Astrocyte (in vitro differentiated cells and primary cell): ENCODE measurements around the gene MYO15A. TPM values are rescaled to one million over a fixed set of nuclear protein-coding genes. Genes with fewer than 3 reads are reported as not detected.

Source experiments
- DNase-seq: peaks from one replicate; pipeline ENCODE4 v3.0.0-alpha.2; 2010; ENCODE audit warnings: low read depth
- FAIRE-seq: peaks from 2 replicates; lab custom pipeline; 2011; peaks lifted over from hg19 to GRCh38; lab: Jason Lieb, UNC
- H2AFZ ChIP-seq: 2 replicates; pipeline ENCODE4 v1.6.0; 2012; ENCODE audit warnings: low read depth, low read length, inconsistent platforms
- H3K27ac ChIP-seq: 2 replicates; pipeline ENCODE4 v1.5.1; 2011; ENCODE audit warnings: low read depth, low read length, inconsistent platforms
- H3K27me3 ChIP-seq: 2 replicates; pipeline ENCODE4 v1.6.0; 2011; ENCODE audit warnings: low read length, inconsistent platforms; ENCODE audit not compliant: insufficient read depth
- H3K36me3 ChIP-seq: 2 replicates; pipeline ENCODE4 v1.5.1; 2011; ENCODE audit warnings: low read length, inconsistent platforms; ENCODE audit not compliant: insufficient read depth
- H3K4me1 ChIP-seq: 2 replicates; pipeline ENCODE4 v1.5.1; 2011; ENCODE audit warnings: low read length, inconsistent platforms; ENCODE audit not compliant: insufficient read depth
- H3K4me2 ChIP-seq: 2 replicates; pipeline ENCODE4 v1.6.0; 2012; ENCODE audit warnings: low read length, inconsistent platforms
- H3K4me3 ChIP-seq: 2 replicates; pipeline ENCODE4 v1.5.1; 2011; ENCODE audit warnings: low read depth, mild to moderate bottlenecking, low read length, inconsistent platforms; ENCODE audit not compliant: insufficient read depth
- H3K79me2 ChIP-seq: 2 replicates; pipeline ENCODE4 v1.6.0; 2012; ENCODE audit warnings: mild to moderate bottlenecking, low read length, inconsistent platforms; ENCODE audit not compliant: insufficient read depth
- H3K9ac ChIP-seq: 2 replicates; pipeline ENCODE4 v1.6.0; 2012; ENCODE audit warnings: mild to moderate bottlenecking, low read length, inconsistent platforms
- H3K9me3 ChIP-seq: 2 replicates; pipeline ENCODE4 v1.5.1; 2012; ENCODE audit warnings: low read depth, mild to moderate bottlenecking, low read length, inconsistent platforms; ENCODE audit not compliant: insufficient read depth
- H4K20me1 ChIP-seq: 2 replicates; pipeline ENCODE4 v1.6.0; 2012; ENCODE audit warnings: low read length, inconsistent platforms; ENCODE audit not compliant: insufficient read depth
- H3K27ac Mint-ChIP-seq: one replicate; pipeline ENCODE4 v1.8.0; 2021; ENCODE audit warnings: mild to moderate bottlenecking, mixed read lengths; ENCODE audit not compliant: unreplicated experiment
- H3K27me3 Mint-ChIP-seq: one replicate; pipeline ENCODE4 v1.8.0; 2021; ENCODE audit warnings: low read depth, mixed read lengths; ENCODE audit not compliant: unreplicated experiment
- H3K36me3 Mint-ChIP-seq: one replicate; pipeline ENCODE4 v1.8.0; 2021; ENCODE audit warnings: low read depth, mixed read lengths; ENCODE audit not compliant: unreplicated experiment
- H3K4me1 Mint-ChIP-seq: one replicate; pipeline ENCODE4 v1.8.0; 2021; ENCODE audit warnings: low read depth, mixed read lengths; ENCODE audit not compliant: unreplicated experiment
- H3K4me3 Mint-ChIP-seq: one replicate; pipeline ENCODE4 v1.8.0; 2021; ENCODE audit warnings: mild to moderate bottlenecking, moderate library complexity, mixed read lengths; ENCODE audit not compliant: unreplicated experiment
- H3K9me3 Mint-ChIP-seq: one replicate; pipeline ENCODE4 v1.8.0; 2021; ENCODE audit warnings: mild to moderate bottlenecking, mixed read lengths; ENCODE audit not compliant: unreplicated experiment
- CTCF ChIP-seq: IDR thresholded peaks from 2 replicates; pipeline ENCODE4 v1.5.1; 2011; ENCODE audit warnings: low read depth, mild to moderate bottlenecking, inconsistent platforms, low read length, moderate library complexity; ENCODE audit not compliant: insufficient read depth
- EZH2 ChIP-seq: IDR thresholded peaks from 2 replicates; pipeline ENCODE4 v1.6.1; 2012; ENCODE audit warnings: mild to moderate bottlenecking, low read length, inconsistent platforms; ENCODE audit not compliant: insufficient read depth
- total RNA-seq: library from RNA; stranded (reverse); gene quantifications from 2 replicates; pipeline ENCODE4 v1.2.1, GENCODE V29; 2021

The MYO15A gene
- total RNA-seq, 1 donor from 2014 or later, result 0.32 TPM

DNA sequence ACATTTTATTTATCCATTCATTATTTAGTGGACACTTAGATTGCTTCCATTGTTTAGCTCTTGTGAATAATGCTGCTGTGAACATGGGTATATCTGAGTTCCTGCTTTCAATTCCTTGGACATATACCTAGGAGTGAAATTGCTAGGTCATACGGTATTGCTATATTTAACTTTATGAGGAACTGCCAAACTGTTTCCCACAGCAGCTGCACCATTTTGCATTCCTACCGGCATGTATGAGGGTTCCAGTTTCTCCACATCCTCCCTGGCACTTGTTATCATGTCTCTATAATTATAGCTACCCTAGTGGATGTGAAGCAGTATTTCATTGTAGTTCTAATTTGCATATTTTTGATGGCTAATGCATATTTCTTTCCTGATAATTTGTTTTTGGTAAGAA, 44.5 kb upstream of the MYO15A start:
- H3K27me3 ChIP-seq, result no peaks in the 10 kb centered on the region
- no peaks in the 10 kb centered on the region for H3K4me1 ChIP-seq
- no peaks in the 10 kb centered on the region for H4K20me1 ChIP-seq
- H3K9me3 ChIP-seq, result no peaks in the 10 kb centered on the region
- no peak overlapping the region for H3K27ac ChIP-seq
- H3K4me3 ChIP-seq, result no peak overlapping the region
- Mint-ChIP-seq H3K27me3 (no peaks in the 10 kb centered on the region), H3K9me3 (no peaks in the 10 kb centered on the region), H3K36me3 (peaks cover 17% of the 10 kb centered on the region), H3K27ac (no peak overlapping the region), H3K4me1 (peaks cover 9% of the 10 kb centered on the region), H3K4me3 (no peak overlapping the region)
- H2AFZ ChIP-seq, result no peak overlapping the region
- no peak overlapping the region for H3K4me2 ChIP-seq
- TF ChIP-seq CTCF, result no peak
- TF ChIP-seq EZH2, result no peak
- peaks cover 2% of the 10 kb centered on the region for H3K36me3 ChIP-seq
- DNase-seq, result no peak
- H3K79me2 ChIP-seq, result no peaks in the 10 kb centered on the region
- no peak overlapping the region for H3K9ac ChIP-seq
- FAIRE-seq, result no peak

DNA sequence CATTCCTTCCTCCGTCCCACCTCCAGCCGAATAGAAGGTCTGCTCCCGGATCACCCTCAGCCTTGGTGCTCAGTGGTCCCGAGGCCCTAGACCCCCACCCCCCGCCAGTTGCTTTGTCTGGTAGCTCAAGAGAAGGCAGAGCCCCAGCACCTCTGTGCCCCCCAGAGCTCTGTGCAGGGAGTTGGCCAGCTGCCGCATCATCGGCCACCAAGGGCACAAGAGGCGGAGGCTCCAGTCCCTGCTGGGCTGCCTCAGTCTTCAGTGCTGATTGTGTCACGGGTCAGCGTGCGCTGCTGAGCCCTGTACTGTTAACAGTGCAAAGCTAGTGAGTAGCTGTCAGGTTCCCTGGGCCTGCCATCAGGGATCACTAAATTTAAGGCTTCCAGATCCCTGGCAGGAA, 43.0 kb upstream of the MYO15A start:
- Mint-ChIP-seq H3K36me3 (peaks cover 11% of the 10 kb centered on the region), H3K27ac (no peak overlapping the region), H3K9me3 (no peaks in the 10 kb centered on the region), H3K4me3 (no peak overlapping the region), H3K4me1 (peaks cover 9% of the 10 kb centered on the region), H3K27me3 (no peaks in the 10 kb centered on the region)
- Histone ChIP-seq H4K20me1 (no peaks in the 10 kb centered on the region), H2AFZ (no peak overlapping the region), H3K4me3 (no peak overlapping the region), H3K9me3 (no peaks in the 10 kb centered on the region), H3K27ac (no peak overlapping the region), H3K4me1 (no peaks in the 10 kb centered on the region), H3K27me3 (no peaks in the 10 kb centered on the region), H3K36me3 (peaks cover 2% of the 10 kb centered on the region), H3K79me2 (no peaks in the 10 kb centered on the region), H3K4me2 (no peak overlapping the region), H3K9ac (no peak overlapping the region)
- DNase-seq (no peak), FAIRE-seq (no peak)
- no peak for TF ChIP-seq CTCF
- TF ChIP-seq EZH2, result no peak

DNA sequence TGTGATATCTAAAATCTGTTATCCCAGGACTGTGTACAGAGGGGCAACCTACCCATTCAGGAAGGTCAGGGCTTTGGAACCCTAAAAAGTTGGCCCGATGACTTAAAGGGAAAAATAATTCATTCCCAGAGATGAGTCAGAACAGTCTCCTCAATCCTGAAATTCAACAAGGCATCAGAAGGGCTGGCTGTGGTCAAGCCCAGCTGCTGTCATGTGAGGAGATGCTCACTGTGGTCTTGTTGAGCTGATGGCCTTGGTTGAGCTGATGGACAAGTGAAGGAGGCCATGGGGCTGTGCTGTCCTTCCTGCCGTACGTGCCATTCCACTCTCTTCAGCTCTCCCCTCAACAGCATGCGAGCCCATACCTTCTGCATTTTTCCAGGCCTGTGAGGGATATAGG, 41.7 kb upstream of the MYO15A start:
- H3K27me3 ChIP-seq, result no peaks in the 10 kb centered on the region
- no peak overlapping the region for H3K4me2 ChIP-seq
- no peaks in the 10 kb centered on the region for H3K27me3 Mint-ChIP-seq
- DNase-seq (no peak), FAIRE-seq (no peak)
- H3K36me3 Mint-ChIP-seq, result peaks cover 11% of the 10 kb centered on the region
- H3K4me1 ChIP-seq, result peaks cover 4% of the 10 kb centered on the region
- H3K9ac ChIP-seq, result no peak overlapping the region
- no peaks in the 10 kb centered on the region for H3K79me2 ChIP-seq
- peaks cover 2% of the 10 kb centered on the region for H3K36me3 ChIP-seq
- no peaks in the 10 kb centered on the region for H3K9me3 ChIP-seq
- TF ChIP-seq CTCF (no peak), EZH2 (no peak)
- no peak overlapping the region for H3K4me3 ChIP-seq
- no peak overlapping the region for H3K27ac ChIP-seq
- no peaks in the 10 kb centered on the region for H3K9me3 Mint-ChIP-seq
- no peaks in the 10 kb centered on the region for H4K20me1 ChIP-seq
- no peak overlapping the region for H2AFZ ChIP-seq
- H3K27ac Mint-ChIP-seq, result no peak overlapping the region
- H3K4me1 Mint-ChIP-seq, result peaks cover 12% of the 10 kb centered on the region
- H3K4me3 Mint-ChIP-seq, result no peak overlapping the region
